HS-27A (cell line): ENCODE results near the gene OIP5.
A peak's percentile ranks its signal among the peaks of the same experiment; 100 is the strongest.
"Not testable (repeated sequence)": the region's sequence is repeated elsewhere in the genome, so short reads cannot be mapped to it uniquely, and the experiment has no call there.

Source experiments
- DNase-seq: peaks from one replicate; pipeline ENCODE4 v3.0.0-alpha.2; 2012; ENCODE audit warnings: low read depth, missing footprints

The OIP5 gene

DNA sequence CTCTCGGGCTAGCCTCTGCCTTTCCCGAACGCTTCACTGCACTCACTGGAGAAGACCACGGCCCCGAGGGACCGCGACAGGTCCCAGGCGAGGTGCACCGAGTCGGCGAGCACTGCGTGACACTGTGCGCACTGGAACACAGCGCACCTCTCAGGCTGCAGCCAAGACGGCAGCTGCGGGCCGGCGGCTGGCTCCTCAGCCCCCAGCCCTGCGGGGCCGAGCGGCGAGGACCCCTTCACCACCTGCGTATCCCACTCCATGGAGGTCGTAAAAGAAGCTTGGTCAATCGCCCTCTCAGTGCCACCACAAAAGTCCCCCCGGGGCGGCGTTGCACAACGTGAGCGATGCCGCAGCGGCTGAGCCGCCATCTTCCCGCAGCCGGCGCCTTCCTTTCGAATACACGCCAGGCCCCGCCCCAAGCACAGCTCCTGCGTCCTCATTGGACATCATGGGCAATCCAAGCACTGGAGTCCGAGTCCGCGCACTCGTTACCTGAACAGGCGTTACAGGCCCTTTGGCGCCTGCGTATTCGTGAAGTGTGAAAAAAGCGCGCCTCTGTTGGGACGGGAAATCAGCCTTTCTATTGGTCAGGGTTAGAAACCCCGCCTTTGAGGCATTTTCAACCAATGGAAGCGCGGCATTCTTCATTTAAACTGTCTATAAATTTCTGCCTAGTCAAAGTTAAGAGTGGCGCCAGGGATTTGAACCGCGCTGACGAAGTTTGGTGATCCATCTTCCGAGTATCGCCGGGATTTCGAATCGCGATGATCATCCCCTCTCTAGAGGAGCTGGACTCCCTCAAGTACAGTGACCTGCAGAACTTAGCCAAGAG, at the start of gene OIP5, which contains the start of gene NUSAP1:
Gene OIP5 (minus strand): TSS at position 398 of the 832 bp plus-strand sequence. CDS start 30 bp downstream, at position 368.
Gene NUSAP1 (plus strand): TSS at position 688 of the 832 bp plus-strand sequence. CDS start 77 bp downstream, at position 765.
- peak; percentile 99 for DNase-seq

- DNase-seq, result no peak
Observed at GRCh38 chr15:41377978-41378377, 45.6 kb upstream of the OIP5 start.

GRCh38 chr15:41367418-41367817, 35.0 kb upstream of the OIP5 start:
- DNase-seq, result no peak

DNA sequence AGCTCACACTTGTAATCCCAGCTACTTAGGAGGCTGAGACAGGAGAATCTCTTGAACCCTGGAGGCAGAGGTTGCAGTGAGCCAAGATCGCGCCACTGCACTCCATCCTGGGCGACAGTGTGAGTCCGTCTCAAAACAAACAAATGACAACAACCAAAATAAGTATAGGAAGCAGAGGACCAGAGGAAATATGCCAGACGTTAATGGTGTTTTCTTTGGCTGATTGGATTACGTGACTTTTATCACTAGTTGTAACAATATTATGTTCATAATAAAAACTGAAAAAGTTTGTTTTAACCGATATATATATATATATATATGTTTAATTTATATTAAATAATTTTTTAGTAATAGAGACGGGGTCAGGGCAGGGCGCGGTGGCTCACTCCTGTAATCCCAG, 22.0 kb upstream of the OIP5 start:
- no peak for DNase-seq

DNA sequence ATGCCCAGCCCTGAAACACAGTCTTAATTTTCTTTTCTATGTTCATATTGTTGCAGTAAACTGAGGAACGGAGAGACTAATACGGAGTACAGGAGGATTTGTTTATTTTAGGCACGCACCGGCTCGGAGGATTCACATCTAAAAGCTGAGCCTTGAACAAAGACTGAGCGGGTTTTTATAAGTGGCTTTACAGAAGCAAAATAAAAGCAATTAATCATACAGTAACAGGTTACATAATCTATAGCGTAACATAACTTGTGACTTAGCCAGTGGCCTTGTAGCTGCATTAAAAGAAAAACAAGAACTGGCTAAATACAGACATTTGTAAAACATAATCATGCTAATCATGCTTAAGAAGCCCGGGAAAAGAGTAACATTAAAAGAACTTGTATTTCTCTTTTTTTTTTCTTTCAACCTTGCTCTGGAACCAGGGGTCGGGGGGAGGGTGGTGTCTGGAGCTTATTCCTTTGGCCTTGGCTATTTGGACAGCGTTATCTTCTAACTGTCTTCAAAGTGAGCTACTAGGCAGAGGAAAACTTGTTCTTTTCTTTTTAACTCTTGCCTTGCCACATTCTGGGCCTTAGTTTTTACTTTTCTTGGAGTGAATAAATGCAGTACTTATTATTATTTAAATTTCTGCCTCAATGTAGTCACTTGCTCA, 17.8 kb upstream of the OIP5 start:
- DNase-seq, result no peak

GRCh38 chr15:41347236-41347635, 14.8 kb upstream of the OIP5 start:
- DNase-seq, result no peak

DNA sequence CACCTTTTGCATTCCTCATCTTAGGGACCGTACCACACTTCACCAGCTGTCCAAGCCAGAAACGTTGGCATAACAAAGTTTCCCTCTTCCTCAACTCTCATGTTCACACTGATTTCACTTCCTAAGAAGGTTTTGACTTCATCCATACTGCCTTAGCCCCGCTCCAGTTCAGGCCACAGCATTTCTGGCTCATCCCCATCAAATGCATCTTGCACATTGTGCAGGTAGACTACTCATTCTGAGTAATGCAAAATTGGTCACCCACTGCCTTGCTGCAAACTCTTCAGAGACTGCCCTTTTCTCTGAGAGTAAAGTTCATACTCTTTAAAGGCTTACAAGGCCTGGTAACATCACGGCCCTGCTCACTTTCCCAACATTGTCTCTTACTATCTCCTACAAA, 9.1 kb upstream of the OIP5 start:
- DNase-seq, result no peak

GRCh38 chr15:41340189-41340695, 7.9 kb upstream of the OIP5 start:
- DNase-seq, result no peak

DNA sequence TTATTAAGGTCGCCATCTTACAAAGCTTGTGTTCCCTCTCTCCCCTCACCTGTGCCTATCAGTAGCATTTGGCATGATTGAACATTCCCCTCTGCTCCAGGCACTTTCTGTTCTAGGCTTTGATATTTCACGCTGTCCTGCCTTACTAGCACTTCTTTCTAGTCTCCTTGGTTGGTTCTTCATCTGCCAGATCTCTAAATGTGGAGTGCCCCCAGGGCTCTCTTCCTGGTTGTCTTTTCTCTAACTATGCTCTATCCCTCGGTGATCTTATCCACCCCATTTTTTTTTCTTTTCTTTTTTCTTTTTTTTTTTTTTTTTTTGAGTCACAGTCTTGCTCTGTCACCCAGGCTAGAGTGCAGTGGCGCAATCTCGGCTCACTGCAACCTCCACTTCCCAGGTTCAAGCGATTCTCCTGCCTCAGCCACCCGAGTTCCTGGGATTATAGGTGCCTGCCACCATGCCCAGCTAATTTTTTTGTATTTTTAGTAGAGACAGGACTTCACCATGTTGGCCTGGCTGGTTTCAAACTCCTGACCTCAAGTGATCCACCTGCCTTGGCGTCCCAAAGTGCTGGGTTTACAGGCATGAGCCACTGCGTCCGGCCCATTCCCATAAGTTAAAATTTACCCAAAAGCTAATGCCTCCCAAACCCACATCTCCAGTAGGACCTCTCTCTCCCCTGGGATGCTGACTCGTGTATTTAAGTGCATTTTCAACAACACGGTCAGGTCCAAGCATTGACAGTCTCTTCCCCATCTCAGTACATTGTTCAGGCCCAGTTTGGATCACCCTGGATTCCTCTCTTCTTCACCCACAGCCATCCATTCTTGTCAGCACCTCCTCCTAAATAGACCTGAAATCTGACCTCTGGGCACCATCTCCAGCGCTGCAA, 5.5 kb upstream of the OIP5 start:
- no peak for DNase-seq

DNA sequence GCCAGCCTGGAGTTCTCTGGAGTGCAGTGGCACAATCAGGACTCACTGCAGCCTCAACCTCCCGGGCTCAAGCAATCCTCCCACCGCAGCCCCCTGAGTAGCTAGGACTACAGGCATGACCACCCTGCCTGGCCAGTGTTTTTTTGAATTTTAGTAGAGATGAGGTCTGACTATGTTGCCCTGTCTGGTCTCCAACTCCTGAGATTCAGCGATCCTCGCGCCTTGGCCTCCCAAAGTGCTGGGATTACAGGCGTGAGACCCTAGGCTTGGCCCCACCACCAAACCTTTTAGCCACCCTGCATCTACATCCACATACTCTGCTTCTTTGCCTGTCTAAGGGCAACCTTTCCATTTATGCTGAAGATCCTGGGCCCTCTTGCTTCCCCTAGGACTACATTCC, 4.7 kb upstream of the OIP5 start:
- DNase-seq, result no peak

- DNase-seq, result no peak
Observed at GRCh38 chr15:41336549-41336948, 4.2 kb upstream of the OIP5 start.

DNA sequence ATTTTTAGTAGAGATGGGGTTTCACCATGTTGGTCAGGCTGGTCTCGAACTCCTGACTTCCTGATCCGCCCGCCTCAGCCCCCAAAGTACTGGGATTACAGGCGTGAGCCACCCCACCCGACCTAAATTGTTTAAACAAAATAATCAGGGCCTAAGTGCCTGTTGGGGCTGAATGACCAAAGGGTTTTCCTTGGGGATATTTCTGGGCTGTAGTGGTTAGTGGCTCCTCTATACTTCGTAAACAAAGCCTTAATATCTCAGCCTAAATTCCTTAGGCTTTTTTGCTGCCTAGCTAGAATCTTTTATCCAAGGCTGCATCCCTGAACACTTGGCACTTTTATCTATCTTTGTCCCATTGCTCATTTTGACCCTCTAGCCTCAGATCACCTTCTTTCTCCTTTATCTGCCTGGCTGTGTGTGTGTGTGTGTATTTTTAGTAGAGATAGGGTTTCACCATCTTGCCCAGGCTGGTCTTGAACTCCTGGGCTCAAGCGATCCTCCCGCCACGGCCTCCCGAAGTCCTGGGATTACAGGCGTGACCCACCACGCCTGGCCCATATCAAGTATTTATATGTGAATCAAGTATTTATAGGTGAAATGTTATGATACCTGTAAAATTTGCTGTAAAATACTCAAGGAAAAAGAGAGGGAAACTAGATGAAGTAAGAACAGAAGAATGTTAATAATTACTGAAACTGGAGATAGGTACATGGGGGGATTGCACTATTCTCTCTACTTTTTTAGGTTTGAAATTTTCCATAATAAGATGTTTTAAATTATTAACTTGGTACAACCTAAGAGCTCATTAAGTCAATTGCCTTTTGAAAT, 2.1 kb upstream of the OIP5 start:
- DNase-seq, result no peak

DNA sequence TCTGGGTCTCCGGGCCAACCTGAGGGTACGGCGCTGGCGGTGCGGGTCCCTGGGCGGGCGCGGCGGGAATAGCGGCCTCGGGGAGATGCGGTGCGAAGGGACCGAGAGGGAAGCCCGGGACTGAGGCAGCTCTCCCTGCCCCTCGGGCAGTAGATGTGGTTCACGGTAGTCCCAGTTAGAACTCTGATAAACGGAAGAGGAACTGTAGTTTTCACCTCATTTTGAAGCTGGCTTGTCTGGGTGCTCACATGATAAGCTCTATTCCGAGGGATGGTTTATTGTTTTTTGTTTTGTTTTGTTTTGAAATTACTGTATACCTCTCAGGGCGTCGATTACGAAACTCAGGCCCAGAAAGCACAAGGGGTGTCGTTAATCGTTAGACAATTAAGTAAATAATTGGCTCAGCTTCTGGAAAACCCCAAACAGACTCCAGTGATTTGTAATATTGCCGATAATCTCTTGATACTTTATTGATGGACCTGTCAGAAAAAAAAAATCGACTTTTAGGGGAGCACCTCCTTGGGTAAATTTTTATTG, 703 bp upstream of the OIP5 start:
- DNase-seq, result no peak

DNA sequence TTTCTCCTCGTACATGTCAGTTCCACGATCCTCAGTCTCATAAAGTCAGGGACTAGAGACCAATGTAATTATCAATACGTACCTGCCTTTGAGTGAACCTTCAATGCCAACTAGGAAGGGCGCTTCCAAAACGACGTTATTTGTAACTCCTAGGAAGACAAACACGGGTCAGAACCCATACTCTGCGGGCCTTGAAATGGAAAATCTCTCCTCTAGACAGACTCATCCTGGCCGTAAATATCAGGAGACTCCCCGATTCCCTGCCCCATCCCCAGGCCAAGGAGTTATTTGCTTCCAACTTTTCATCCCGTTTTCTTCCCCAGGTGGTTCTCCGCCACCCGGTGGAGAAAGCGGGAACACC, 578 bp downstream of the OIP5 start:
- DNase-seq, result peak; percentile 43

DNA sequence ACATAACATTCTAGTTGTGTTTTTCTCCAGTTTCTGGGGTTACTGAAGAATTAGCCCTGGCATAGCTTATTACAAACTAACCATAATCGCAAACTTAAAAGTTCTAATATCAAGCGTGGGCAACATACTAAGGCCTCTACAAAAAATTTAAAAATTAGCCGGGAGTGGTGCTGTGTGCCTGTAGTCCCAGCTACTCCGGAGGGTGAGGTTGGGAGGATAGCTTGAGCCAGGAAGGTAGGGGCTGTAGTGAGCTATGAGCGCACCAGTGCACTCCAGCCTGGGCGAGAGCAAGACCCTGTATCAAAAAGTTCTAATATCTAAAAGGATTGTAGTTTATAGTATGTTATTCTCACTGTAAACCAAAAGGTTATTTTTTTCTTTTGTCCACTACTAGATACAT, 1.1 kb downstream of the OIP5 start:
- DNase-seq, result no peak

DNA sequence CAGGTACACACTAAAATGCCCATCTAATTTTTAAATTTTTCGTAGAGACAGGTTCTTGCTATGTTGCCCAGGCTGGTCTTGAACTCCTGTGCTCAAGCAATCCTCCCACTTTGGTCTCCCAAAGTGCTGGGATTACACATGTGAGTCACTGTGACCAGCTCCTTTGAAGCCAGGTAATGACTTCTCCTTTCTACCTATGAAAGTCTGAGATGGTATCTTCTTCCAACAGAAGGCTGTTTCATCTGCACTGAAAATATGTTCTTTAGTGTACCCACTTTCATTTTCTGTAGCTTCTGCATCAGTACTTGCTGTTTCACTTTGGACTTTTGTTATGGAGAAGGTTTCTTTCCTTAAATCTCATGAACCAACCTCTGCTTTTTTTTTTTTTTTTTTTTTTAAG, 8.8 kb downstream of the OIP5 start:
- DNase-seq, result no peak

DNA sequence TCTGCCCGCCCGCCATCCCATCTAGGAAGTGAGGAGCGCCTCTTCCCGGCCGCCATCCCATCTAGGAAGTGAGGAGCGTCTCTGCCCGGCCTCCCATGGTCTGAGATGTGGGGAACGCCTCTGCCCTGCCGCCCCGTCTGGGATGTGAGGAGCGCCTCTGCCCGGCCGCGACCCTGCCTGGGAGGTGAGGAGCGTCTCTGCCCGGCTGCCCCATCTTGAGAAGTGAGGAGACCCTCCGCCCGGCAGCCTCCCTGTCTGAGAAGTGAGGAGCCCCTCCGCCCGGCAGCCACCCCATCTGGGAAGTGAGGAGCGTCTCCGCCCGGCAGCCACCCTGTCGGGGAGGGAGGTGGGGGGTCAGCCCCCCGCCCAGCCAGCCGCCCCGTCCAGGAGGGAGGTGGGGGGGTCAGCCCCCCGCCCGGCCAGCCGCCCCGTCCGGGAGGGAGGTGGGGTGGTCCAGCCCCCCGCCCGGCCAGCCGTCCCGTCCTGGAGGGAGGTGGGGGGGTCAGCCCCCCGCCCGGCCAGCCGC, 11.5 kb downstream of the OIP5 start:
- DNase-seq, result not testable (repeated sequence)

GRCh38 chr15:41309226-41309905, 23.0 kb downstream of the OIP5 start:
- DNase-seq, result no peak

DNA sequence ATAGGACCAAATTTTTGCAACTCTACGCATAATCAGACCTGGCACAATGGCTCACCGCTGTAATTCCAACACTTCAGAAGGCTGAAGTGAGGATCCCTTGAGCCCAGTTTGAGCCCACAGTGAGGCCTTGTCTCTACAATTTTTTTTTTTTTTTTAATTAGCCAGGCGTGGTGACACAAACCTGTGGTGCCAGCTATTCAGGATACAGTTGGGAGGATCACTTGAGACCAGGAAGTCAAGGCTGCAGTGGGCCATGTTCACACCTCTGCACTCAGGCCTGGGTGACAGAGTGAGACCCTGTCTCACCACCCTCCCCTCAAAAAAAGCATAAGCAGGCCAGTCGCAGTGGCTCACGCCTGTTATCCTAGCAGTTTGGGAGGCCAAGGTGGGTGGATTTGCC, 24.7 kb downstream of the OIP5 start:
- no peak for DNase-seq

DNA sequence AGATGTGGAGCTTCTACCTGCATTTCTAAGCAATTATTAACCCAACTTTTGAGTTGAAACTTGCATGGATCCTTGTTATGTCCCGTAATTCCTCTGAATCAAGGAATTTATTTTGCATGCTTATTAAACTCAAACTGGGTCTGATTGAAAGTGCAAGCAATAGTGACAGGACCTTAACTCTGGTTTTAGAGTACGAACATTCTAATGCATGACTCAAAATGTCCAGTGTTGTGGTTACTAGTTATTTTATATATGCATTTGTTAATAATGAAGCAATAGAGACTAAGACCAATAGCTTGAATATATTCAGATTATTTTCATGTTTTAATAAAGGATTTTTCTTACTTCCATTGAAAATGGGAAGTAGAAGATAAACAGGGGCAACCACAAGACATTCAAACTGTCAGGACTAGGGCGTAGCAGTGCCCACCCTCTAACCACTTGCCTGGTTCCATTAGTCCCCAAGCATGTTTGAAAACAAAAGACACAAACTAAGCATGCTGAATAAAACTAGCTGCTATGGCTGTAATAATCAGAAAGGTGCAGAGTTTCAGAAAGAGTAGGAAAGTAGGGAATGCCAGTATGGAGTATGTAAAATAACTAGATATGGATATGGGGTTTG, 28.1 kb downstream of the OIP5 start:
- DNase-seq, result no peak
